Stimulated activated CD4-positive, alpha-beta T cell treated with anti-CD3 and anti-CD28 coated beads, Interleukin-12 subunit alpha, Interleukin-12 subunit beta, amount 100 ng/mL, for 48 hours (primary cell): ENCODE results near the gene MSI2.

Experiments used
- DNase-seq, 3 donors: peaks; one replicate each; pipeline ENCODE4 v3.0.0-alpha.2; 2020; ENCODE audit warnings: low read depth in 2 of 3, low spot score in 1 of 3

The MSI2 gene

GRCh38 chr17:57587193-57587969, 331.1 kb downstream of the MSI2 start:
- no peak for DNase-seq

DNA sequence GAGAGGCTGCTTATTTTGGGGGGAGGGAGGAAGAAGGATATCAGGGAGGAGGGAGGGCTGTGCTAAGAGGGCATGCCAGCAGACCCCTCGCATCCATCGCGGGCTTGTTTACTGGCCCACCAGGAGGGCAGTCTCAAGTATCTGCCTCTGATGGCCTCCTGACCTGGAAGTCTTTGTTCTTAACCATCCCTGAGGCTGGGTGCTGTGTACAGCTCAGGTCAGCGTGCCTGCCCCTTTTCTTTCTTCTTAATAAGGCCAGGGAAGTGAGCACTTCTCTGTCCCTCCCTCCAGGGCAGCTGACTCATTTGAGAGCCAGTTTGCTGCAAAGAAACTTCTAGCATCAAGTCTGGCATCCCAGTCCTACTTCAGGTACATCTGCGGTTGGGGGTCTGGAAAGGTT, 331.8 kb downstream of the MSI2 start:
- DNase-seq = no peak

DNA sequence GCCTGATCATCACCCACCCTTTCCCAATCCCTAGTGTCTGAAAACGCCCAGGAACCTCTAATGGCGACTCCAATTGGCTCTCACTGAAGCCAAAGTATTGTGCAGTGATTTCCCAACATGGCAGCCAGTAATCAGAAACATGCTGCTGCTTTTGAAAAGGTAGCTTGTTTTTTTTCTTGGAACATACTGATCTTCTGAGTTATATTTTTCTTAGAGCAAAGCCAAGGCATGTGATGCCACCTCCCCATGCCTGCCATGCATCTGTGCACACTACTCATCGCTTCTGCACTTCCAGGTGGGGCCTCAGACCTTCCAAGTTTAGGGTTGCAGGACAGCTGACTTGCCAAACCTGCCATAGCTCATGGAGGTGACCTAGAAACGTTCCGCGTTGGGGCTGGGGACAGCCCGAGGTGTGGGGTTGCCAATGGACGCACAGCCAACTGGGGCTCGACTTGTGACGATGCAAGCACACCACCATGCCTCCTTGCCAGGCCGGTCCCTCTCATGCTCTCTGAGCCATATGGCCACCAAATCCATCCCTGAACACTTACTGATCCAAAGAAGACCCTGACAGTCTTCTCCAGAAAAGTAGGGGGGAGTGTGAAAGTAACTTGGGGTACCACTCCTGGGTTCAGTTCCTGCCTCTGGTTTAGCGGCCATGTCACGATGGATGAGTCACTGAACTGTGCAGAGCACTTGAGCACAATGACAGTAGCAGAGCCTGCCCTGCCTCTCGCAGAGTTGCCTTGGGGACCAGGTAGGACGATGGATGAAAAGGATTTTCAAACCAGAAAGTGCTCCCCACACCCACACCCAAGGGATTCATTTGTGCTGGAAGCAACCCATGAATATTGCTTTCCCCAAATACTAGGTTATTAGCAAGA, 333.1 kb downstream of the MSI2 start:
- no peak for DNase-seq

DNA sequence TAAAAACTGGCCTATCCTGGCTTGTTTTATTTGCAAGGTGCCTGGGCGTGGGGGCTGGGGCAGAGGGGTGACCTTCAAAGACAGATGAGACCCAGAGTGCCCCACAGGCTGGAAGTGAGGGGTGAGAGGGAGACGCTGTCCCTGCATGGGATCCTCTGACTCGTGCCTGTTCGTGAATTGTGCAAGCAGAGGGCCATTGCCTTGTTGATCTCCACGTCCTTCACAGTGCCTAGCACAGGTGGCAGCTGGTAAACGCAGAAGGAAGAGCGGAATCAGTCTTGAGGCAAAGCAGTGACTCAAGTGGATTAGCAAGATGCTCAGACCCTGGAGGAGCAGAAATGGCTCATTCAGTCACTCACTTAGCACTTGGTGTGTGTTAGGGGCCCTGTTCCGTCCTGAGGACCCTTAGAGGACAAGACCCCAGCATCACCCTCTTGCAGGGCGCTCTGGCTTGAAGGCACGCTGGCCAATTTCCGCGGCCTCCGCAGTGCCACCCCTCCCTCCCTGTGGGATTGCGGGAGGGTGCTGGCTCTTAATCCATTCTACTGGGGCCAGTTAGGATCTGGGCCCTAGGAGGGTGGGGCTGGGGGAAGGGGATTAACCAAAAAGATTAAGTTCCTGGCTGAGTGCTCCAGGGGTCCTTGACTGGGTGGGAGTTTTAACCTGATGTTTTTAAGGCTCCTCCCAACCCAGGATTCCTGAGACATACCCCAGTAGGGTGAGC, 337.6 kb downstream of the MSI2 start:
- DNase-seq = no peak

GRCh38 chr17:57594767-57595166, 338.4 kb downstream of the MSI2 start:
- DNase-seq = no peak

DNA sequence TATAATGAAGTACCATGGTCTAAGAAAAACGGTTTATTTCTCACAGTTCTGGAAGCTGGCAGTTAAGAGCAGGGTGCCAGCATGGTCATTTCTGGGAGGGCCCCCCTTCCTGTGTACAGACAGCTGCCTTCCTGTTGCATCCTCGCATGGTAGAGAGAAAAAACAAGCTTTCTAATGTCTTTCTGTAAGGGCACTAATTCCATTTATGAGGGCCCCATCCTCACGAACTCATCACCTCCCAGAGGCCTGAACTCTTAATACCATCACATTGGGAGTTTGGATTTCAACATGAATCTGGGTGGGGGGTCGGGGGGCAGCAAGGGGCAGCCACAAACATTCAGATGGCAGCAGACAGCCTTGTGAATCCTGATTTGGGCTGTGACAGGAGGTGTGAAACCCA, 339.1 kb downstream of the MSI2 start:
- no peak for DNase-seq

DNA sequence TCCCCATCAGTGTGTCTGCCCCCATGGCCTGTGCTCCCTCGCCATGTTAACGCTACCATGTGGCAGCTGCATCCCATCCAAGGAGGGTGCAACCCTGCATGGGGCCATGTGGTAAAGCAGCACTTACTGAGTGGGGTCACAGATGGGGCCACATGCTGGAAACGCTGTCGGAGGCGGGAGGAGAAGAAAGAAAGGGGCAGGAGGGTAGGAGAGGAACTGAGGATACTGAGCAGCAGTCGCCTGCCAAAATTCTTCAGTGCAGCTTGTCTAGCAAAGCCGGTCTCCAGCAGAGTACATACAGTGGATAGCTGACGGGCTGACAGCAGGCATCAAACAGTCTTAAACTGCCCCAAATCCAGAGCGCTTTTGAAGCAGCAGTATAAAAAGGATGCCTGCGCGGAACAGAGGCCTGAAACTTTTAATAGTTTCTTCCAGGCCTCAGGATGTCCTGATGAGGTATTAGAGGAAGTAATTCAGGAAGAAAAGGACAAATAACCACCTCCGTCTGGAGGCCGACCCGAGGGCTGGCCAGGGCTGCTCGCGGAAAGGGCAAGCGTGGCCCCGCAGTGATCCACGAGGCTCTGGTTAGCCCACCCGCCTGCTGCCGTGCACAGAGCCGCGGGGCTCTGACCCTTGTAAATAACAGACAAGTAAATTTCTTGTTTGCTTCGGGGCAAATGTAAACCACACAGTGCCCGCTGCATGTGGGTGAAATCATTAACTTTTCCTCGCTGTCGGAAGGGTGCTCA, 339.8 kb downstream of the MSI2 start:
- no peak for DNase-seq

- no peak for DNase-seq
Observed at GRCh38 chr17:57597101-57597500, 340.8 kb downstream of the MSI2 start.

DNA sequence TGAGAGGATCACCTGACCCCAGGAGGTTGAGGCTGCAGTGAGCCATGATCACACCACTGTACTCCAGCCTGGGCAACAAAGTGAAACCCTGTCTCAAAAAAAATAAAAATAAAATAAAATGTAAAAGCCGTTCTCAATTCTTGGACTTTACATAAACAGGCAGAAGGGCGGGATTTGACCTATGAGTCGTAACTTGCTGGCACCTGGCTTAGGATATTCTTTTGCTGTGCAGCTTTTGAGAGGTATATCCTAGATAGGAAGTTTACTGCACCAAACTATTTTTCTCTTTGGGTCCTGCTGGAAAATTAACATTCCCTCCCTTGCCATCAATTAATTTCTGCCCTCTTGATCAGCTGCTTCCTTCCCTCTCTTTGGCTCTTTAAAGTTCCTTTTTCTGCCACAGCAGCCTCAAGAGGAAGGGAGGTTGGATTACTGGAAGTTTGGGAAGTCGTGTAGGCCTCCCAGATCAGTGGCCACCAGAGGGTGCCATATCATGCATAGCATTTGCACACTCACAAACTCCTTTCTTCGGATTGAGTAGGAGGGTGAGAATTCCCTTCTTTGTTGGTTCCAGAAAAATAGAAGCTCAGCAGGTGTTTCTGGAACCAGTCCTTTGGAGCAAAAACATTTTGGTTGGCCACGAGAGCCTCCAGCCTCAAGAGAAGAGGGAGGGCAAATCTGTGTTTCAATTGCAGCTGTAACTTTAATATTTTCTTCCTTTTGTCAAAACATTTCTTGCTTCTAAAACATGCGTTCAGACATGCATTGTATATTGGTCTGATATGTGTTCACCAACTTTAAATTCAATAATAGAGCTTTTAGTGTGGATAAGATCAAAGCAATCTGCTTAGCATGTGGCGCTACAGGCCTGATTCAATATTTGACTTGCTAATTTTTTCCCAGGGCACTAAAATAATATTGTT, 341.5 kb downstream of the MSI2 start:
- no peak for DNase-seq

DNA sequence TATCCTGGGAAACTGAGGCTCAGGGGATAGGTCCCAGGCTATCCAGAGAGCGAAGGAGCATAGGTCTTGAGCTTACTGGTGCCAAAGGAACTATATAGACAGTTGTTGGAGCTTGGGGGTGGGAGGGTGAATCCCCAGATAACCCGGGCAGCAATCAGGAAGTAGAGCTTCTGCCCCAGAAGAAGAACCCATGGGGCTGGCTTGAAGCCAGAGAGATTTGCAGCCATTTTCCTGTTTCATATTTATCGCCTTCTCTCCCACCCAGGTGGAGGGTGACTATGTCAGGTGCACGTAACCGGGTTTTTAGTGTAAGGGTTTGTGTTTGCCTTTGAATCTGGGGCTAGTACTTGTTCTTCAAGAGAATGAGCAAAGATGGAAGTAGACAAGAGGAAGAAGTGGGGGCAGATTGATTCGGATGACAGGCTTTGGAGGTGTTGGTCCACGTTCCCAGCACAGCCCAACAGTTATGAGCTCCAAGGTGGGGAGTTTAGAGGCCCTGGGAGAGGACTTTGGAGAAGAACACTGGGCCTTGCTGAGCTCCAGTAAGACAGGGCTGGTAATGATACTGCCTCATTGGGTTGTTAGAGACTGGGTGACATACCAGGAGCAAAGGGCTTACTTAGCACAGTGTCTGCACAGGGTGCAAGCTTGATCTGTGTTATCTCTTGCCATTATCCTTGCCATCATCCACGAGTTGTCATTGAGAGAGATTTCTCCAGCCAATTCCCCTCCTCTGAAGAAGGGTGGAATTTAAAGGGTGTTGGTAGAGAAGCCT, 343.1 kb downstream of the MSI2 start:
- no peak for DNase-seq

DNA sequence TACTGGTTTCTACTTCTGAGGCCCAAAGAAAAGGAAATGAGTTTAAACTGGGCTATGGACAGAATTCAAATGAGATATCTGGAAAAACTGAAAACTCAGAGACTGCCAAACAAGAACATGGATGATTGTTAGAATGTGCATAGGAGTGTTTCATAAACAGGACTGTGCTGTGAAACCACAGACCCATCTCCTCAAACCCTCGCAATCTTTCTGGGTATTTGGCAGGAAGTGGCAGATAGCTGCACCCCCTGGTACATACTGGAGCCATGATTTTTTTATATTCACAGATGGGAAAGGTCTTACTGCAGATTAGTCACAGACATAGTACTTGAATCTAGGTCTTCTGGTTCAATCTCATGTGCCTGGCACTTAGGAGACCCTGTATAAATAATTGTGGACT, 343.8 kb downstream of the MSI2 start:
- no peak for DNase-seq

- no peak for DNase-seq
Observed at GRCh38 chr17:57601143-57601735, 344.9 kb downstream of the MSI2 start.

DNA sequence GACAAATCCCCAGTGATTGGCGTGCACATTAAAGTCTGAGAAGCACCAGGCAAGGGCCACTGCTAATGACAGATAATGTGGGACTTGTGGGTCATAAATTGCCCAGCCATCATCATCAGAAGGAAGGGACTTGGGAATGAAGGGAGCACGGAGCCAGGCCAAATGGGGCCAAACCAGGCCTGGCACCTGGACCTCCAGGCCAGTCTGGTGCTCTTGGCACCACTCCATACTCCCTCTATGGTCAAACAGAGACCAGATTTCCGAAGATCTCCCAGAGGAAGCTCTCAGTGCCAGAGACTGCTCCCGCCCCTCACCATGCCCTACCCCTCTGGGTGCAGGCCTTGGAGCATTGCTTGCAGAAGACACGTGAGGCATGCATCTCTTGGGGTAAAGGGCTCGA, 346.6 kb downstream of the MSI2 start:
- no peak for DNase-seq

DNA sequence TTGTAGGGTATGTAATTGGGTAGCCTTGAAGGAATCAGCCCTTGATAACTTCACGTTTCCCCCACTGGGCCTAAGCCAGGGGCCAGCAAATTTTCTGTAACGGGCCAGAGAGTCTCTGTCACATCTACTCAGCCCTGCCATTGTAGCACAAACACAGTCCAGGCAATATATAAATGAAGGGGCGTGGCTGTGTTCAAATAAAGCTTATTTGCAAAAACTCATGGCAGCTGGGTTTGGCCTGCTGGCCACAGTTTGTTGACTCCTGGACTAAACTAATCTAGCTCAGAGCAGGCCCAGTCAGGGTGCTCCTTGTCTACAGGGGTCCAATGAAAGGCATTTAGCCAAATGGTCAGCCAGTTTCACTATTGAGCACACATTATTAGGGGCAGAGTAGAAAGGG, 347.2 kb downstream of the MSI2 start:
- no peak for DNase-seq

DNA sequence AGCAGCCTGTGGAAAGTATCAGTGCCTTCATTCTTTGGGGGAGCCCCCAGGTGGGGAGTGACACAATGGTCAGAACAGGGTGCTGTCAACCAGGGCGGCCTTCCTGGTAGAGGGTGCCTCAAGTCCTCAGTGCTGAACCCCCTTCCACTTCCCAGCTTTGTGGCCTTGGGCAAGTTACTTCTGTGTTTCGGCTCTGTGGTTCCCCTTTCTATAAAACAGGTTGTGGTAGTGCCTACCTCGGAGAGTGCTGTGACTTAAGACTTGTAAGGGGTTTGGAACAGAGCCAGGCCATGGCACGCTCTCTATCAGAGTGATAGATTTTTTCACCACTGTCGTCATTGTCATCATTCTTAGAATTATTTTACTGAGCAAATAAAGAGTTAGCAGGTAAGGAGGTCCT, 347.7 kb downstream of the MSI2 start:
- DNase-seq = peak; percentile 54 to 65 (median 62)

- no peak for DNase-seq
Observed at GRCh38 chr17:57604771-57605674, 348.7 kb downstream of the MSI2 start.

DNA sequence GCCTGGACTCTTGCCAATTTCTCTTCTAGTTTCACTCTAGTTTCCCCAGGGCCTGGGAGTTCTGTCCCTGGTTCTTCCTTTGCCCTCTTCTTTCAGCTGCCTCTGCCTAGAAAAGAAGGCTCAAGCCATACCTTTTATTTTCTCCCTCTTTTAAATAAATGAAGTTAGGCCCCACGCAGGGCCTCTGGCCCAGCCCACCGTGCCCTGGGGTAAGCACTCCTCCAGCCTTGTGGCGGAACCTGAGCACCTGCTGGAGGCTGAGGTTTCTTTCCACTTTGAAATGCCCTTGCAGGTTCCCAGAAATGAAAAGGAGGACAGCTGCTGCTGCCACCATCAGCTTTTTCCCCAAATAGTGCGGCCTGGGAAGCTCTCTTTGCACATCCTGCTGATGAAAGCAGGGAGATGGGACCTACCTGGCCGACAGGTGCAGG, 349.4 kb downstream of the MSI2 start:
- no peak for DNase-seq
